Lower leg skin (tissue), 4 donors: ENCODE data around the gene DOCK9. TPM values are rescaled to one million over a fixed set of nuclear protein-coding genes. Genes with fewer than 3 reads are reported as not detected.

Experiments used
- DNase-seq, 2 donors: peaks; one replicate each; pipeline ENCODE4 v3.0.0-alpha.2; 2019; ENCODE audit warnings: low spot score in 2 of 2
- H3K4me3 ChIP-seq: fragments of 200-600 bp; sonication (generic); 2 replicates; pipeline ENCODE4 v1.5.1; 2017; ENCODE audit warnings: mild to moderate bottlenecking, low read depth; ENCODE audit not compliant: poor library complexity, severe bottlenecking
- POLR2A ChIP-seq, 2 donors: fragments of 450-650 bp; IDR thresholded peaks; one replicate each; pipeline ENCODE4 v1.6.1; 2016 to 2017; ENCODE audit warnings: antibody characterized with exemption in 2 of 2, mild to moderate bottlenecking in 1 of 2, moderate library complexity in 1 of 2
- WGBS, 2 donors: methylation state at CpG; one replicate each; pipeline ENCODE4 v1.1.5; 2018; 5-methylcytosine and 5-hydroxymethylcytosine counted together
- intact Hi-C: fragments of 100-400 bp; cut with DNase I; formaldehyde crosslinking; loops from one replicate; pipeline ENCODE4 v1.15.0; 2023; ENCODE audit warnings: low total_unique reads
- total RNA-seq, 4 donors: library from RNA; depleted of rRNA; stranded (reverse); fragments of >200 nt; gene quantifications; one replicate each; pipeline ENCODE4 v1.1.0, GENCODE V29; 2016
- TF ChIP-seq, protein P1 (sequence below), 3 donors: fragments of 450-650 bp; IDR thresholded peaks; one replicate each; pipeline ENCODE4 v1.5.1; 2016; ENCODE audit warnings: antibody characterized with exemption in 3 of 3, mild to moderate bottlenecking in 3 of 3, moderate library complexity in 2 of 3

DOCK9 gene
- total RNA-seq, 4 donors from 2014 or later: 189 to 292 (median 271) TPM

DNA sequence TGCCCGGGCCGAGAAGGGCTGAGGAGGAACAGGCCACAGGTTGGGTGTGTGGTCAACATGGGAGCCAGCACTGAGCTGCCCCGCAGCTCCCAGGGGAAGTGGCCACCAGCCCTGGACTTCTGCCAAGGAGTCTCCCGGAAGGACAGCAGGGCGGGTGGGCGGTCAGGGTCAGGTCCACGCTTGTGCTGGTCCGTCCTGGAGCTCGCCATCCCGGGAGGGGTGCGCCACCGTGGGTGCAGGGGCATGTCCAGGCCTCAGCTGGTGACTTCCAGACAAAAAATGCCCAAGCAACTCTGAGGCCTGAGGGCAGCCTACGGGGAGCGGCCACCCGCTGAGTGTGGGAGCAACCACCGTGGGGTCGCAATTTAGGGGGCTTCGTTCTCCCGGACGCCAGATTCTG, 203.9 kb downstream of the DOCK9 start:
- peak in 1 of 2 donors; percentile 83 for DNase-seq
- 85 to 88% methylated on average over 12 to 20 of the region's 20 CpGs for WGBS, 2 donors
- H3K4me3 ChIP-seq: no peak overlapping the region
- TF ChIP-seq POLR2A (IDR thresholded peaks at IDR 0.05): no peak
- TF ChIP-seq, protein P1, sequence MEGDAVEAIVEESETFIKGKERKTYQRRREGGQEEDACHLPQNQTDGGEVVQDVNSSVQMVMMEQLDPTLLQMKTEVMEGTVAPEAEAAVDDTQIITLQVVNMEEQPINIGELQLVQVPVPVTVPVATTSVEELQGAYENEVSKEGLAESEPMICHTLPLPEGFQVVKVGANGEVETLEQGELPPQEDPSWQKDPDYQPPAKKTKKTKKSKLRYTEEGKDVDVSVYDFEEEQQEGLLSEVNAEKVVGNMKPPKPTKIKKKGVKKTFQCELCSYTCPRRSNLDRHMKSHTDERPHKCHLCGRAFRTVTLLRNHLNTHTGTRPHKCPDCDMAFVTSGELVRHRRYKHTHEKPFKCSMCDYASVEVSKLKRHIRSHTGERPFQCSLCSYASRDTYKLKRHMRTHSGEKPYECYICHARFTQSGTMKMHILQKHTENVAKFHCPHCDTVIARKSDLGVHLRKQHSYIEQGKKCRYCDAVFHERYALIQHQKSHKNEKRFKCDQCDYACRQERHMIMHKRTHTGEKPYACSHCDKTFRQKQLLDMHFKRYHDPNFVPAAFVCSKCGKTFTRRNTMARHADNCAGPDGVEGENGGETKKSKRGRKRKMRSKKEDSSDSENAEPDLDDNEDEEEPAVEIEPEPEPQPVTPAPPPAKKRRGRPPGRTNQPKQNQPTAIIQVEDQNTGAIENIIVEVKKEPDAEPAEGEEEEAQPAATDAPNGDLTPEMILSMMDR (IDR thresholded peaks at IDR 0.05): no peak
- intact Hi-C loops: no loop called here

DNA sequence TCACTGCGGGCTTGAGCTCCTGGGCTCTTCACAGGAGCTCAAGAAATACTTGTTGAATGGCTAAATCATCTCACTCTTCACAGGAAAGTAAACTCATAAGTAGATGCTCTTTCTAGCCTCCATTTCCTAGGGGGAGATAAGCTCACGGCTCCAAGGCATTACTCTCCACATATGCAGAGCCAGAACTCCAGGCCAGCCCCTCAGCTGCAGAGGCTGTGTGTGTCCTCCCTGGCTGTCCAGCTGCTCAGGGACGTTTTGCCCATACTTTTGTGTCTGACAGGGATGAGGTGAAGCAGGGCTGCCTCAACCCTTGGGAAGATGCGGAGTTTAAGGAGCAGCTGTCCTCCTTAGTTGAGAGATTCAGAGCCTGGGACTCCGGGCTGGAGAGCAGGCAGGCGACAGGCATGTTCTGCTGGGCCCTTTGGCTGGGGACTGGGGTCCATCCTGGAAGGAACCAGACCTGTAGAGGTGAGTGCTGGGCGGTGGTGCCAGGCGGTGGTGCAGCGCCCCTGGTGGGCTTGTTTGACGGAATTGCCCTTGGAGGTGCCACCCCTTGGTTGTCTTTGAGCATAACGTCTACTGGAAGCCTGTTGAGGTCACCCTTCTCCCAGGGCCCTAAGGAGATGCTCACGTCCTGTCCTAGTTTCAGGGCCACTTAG, 204.9 kb downstream of the DOCK9 start:
- TF ChIP-seq, protein P1 (IDR thresholded peaks at IDR 0.05): no peak
- TF ChIP-seq POLR2A (IDR thresholded peaks at IDR 0.05): no peak
- WGBS, 2 donors: 87 to 94% methylated on average over 12 of the region's 12 CpGs
- intact Hi-C loops: no loop called here
- DNase-seq: no peak
- no peak overlapping the region for H3K4me3 ChIP-seq

DNA sequence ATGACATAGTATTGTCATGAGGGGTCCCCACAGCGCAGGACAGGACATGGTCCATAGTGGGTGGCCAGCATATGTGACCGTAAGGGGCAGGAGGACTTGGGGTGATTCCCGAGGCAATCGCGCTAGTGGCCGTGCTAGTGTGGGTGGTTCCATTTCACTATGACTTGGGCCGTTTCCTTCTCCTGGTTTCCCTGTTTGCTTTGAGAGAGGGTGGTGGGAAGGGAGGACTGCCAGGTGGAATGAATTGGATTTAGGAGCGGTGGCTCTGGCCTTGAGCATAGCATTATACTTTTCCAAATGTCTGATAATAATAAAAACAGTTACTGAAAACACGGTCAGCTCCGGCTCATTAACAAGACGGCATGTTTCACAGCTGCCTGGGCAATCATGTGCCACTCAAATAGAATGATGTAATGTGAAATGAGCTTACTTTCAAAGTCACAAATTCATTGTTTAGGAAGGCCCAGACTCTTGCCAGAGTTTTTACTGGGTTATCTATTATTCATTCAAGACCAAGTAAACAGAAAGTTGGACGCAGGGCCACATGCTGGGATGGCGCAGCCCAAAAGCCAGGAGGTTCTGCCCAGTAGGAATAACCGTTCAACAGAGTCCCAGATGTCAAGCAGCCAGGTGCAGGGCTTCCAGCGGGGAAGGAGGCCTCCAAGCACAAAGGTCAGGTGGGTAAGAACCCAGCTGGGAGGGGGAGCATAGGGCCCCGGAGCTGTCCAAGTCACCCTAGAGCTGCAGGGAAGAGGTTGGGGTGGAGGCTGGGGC, 205.8 kb downstream of the DOCK9 start:
- 82 to 87% methylated on average over 16 of the region's 16 CpGs for WGBS, 2 donors
- intact Hi-C loops: no loop called here
- DNase-seq: no peak
- TF ChIP-seq, protein P1 (IDR thresholded peaks at IDR 0.05): no peak
- no peak for TF ChIP-seq POLR2A (IDR thresholded peaks at IDR 0.05)
- no peak overlapping the region for H3K4me3 ChIP-seq

DNA sequence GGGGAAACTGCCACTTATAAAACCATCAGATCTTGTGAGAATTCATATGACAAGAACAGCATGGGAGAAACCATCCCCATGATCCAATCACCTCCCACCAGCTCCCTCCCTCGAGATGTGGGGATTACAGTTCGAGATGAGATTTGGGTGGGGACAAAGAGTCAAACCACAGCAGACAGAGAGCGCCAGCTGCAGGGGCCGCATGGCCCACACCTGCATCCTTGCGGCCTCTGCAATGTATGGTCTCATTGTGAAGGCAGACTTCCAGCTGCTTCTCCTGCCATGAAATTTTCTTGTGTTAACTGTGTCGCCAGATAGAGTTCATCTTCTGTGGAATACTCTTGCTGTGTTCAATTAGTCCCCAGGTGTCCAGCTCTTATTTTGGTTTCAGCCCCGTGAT, 208.1 kb downstream of the DOCK9 start:
- TF ChIP-seq POLR2A (IDR thresholded peaks at IDR 0.05): no peak
- TF ChIP-seq, protein P1 (IDR thresholded peaks at IDR 0.05): no peak

DNA sequence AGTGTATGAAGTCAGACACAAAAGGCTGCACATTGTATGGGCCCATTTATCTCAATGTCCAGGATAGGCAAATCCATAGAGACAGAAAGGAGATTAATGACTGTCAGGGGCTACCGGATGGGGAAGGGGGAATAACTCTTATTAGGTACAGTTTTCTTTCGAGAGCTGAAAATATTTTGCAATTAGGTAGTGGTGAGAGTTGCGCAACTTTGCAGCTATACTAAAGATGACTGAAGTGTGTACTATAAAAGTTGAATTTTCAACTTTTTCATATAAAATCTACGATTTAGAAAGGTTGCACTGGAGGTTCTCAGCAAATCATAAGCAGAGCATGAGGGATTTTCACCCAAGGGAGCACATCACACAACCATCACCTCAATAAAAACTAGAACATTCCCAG, 209.3 kb downstream of the DOCK9 start:
- intact Hi-C loops: no loop called here
- WGBS, 2 donors: 83 to 84% methylated on average over 4 of the region's 4 CpGs
- TF ChIP-seq, protein P1 (IDR thresholded peaks at IDR 0.05): no peak
- TF ChIP-seq POLR2A (IDR thresholded peaks at IDR 0.05): no peak
- no peak overlapping the region for H3K4me3 ChIP-seq
- DNase-seq: no peak

More for the DNA sequence above, 208.1 kb downstream of the DOCK9 start:
- intact Hi-C loops: no loop called here
- 43 to 89% methylated on average over 7 of the region's 7 CpGs for WGBS, 2 donors
- peak in 1 of 2 donors; percentile 63 for DNase-seq
- H3K4me3 ChIP-seq: no peak overlapping the region
